ENCODE results near the gene KMT2B.

DNA sequence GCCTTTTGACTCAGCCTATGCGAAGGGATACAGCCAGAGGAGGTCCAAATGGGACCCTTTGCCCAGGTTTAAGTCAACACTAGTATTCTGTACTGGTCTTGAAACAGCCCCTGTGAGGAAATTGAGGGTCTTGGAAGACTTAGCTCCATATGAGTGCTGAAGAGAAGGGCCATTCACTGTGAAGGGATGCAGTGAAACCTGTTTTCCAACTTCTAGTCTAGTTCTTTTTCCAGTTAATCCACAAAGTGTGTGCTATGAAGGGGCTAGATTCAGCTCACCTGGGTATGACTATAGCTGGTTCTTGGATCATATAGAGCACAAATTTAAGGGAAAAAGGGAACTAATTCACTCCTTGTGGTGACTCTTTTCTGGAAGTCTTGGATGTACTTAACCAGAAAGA, 9.4 kb upstream of the KMT2B start:
- TF ChIP-seq, protein P1, sequence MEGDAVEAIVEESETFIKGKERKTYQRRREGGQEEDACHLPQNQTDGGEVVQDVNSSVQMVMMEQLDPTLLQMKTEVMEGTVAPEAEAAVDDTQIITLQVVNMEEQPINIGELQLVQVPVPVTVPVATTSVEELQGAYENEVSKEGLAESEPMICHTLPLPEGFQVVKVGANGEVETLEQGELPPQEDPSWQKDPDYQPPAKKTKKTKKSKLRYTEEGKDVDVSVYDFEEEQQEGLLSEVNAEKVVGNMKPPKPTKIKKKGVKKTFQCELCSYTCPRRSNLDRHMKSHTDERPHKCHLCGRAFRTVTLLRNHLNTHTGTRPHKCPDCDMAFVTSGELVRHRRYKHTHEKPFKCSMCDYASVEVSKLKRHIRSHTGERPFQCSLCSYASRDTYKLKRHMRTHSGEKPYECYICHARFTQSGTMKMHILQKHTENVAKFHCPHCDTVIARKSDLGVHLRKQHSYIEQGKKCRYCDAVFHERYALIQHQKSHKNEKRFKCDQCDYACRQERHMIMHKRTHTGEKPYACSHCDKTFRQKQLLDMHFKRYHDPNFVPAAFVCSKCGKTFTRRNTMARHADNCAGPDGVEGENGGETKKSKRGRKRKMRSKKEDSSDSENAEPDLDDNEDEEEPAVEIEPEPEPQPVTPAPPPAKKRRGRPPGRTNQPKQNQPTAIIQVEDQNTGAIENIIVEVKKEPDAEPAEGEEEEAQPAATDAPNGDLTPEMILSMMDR (IDR thresholded peaks at IDR 0.05) = no peak
- TF ChIP-seq ELF4 (CRISPR knock-in tag; IDR thresholded peaks at IDR 0.05; ENCODE audit: low read depth) (no peak), ZBTB21 (CRISPR knock-in tag; IDR thresholded peaks at IDR 0.05; ENCODE audit: borderline replicate concordance) (no peak), TP53 (CRISPR knock-in tag; IDR thresholded peaks at IDR 0.05) (no peak), TCF7 (CRISPR knock-in tag; IDR thresholded peaks at IDR 0.05; ENCODE audit: low read depth) (no peak), GABPB1 (CRISPR knock-in tag; IDR thresholded peaks at IDR 0.05) (no peak)
- TF ChIP-seq, protein P2, sequence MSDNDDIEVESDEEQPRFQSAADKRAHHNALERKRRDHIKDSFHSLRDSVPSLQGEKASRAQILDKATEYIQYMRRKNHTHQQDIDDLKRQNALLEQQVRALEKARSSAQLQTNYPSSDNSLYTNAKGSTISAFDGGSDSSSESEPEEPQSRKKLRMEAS (CRISPR knock-in tag; IDR thresholded peaks at IDR 0.05) = no peak
- TF ChIP-seq, protein P3, sequence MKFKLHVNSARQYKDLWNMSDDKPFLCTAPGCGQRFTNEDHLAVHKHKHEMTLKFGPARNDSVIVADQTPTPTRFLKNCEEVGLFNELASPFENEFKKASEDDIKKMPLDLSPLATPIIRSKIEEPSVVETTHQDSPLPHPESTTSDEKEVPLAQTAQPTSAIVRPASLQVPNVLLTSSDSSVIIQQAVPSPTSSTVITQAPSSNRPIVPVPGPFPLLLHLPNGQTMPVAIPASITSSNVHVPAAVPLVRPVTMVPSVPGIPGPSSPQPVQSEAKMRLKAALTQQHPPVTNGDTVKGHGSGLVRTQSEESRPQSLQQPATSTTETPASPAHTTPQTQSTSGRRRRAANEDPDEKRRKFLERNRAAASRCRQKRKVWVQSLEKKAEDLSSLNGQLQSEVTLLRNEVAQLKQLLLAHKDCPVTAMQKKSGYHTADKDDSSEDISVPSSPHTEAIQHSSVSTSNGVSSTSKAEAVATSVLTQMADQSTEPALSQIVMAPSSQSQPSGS (CRISPR knock-in tag; IDR thresholded peaks at IDR 0.05; ENCODE audit: borderline replicate concordance, low read depth) = no peak
- TF ChIP-seq, protein P4, sequence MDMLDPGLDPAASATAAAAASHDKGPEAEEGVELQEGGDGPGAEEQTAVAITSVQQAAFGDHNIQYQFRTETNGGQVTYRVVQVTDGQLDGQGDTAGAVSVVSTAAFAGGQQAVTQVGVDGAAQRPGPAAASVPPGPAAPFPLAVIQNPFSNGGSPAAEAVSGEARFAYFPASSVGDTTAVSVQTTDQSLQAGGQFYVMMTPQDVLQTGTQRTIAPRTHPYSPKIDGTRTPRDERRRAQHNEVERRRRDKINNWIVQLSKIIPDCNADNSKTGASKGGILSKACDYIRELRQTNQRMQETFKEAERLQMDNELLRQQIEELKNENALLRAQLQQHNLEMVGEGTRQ (CRISPR knock-in tag; IDR thresholded peaks at IDR 0.05) = no peak
- TF ChIP-seq, protein P5, sequence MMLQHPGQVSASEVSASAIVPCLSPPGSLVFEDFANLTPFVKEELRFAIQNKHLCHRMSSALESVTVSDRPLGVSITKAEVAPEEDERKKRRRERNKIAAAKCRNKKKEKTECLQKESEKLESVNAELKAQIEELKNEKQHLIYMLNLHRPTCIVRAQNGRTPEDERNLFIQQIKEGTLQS (CRISPR knock-in tag; conservative IDR thresholded peaks at IDR 0.05) = no peak
